SK-N-SH (cell line): ENCODE results near the gene C1orf216. TPM values are rescaled to one million over a fixed set of nuclear protein-coding genes. Genes with fewer than 3 reads are reported as not detected.

Experiments
- CTCF ChIA-PET: fragments of 300-600, 350-600 bp; formaldehyde crosslinking; extraction: SDS; loops from one replicate; lab custom pipeline; 2021; lab: Yijun Ruan, JAX
- POLR2A ChIA-PET: fragments of 350-600 bp; sonication (Branson Sonifier 250); formaldehyde crosslinking; extraction: SDS; loops from one replicate; lab custom pipeline; 2020; ENCODE audit warnings: antibody characterized with exemption, inconsistent platforms; lab: Yijun Ruan, JAX
- DNase-seq: peaks from one replicate; pipeline ENCODE4 v3.0.0; 2012
- H2AFZ ChIP-seq: fragments of 200-600 bp; sonication (generic); 2 replicates; pipeline ENCODE4 v1.8.1; 2016; ENCODE audit warnings: antibody characterized with exemption, mild to moderate bottlenecking, low read depth
- H3F3A ChIP-seq: fragments of 200-600 bp; sonication (generic); replicated peaks from 2 replicates; pipeline ENCODE3; 2016; ENCODE audit warnings: antibody characterized with exemption, mild to moderate bottlenecking; ENCODE audit not compliant: insufficient read depth
- H3K27ac ChIP-seq, 2 experiments: fragments of 200-500 bp in 1 of 2; fragments of 200-600 bp in 1 of 2; sonication (Bioruptor generic) in 1 of 2; sonication (generic), shearing (Covaris generic) in 1 of 2; 2 replicates each; pipeline versions ENCODE4 v1.5.1 to v1.6.1; 2014 to 2016; ENCODE audit warnings: low read depth in 2 of 2, inconsistent platforms in 1 of 2, low read length in 1 of 2, mild to moderate bottlenecking in 1 of 2, mixed read lengths in 1 of 2
- H3K27me3 ChIP-seq: fragments of 200-600 bp; sonication (generic), shearing (Covaris generic); 2 replicates; pipeline ENCODE4 v1.6.1; 2016; ENCODE audit warnings: mixed run types; ENCODE audit not compliant: insufficient read depth
- H3K36me3 ChIP-seq, 2 experiments: fragments of 200-500 bp in 1 of 2; fragments of 200-600 bp in 1 of 2; sonication (Bioruptor generic) in 1 of 2; sonication (generic) in 1 of 2; replicated peaks in 1 of 2; 2 replicates each; pipeline versions ENCODE3 to v1.5.1; 2014 to 2016; ENCODE audit warnings: low read length in 1 of 2, mild to moderate bottlenecking in 1 of 2; ENCODE audit not compliant: insufficient read depth in 2 of 2, control insufficient read depth in 1 of 2
- H3K4me1 ChIP-seq, 2 experiments: fragments of 200-500 bp in 1 of 2; fragments of 200-600 bp in 1 of 2; sonication (Bioruptor generic) in 1 of 2; sonication (generic), shearing (Covaris generic) in 1 of 2; 2 replicates each; pipeline versions ENCODE4 v1.5.1 to v1.6.1; 2014 to 2016; ENCODE audit warnings: low read depth in 1 of 2, low read length in 1 of 2, mixed run types in 1 of 2; ENCODE audit not compliant: insufficient read depth in 2 of 2, control insufficient read depth in 1 of 2
- H3K4me2 ChIP-seq: fragments of 200-600 bp; sonication (generic), shearing (Covaris generic); 2 replicates; pipeline ENCODE4 v1.6.1; 2017; ENCODE audit warnings: mixed run types
- H3K4me3 ChIP-seq, 2 experiments: fragments of 200-500 bp in 1 of 2; fragments of 200-600 bp in 1 of 2; sonication (Bioruptor generic) in 1 of 2; sonication (generic), shearing (Covaris generic) in 1 of 2; 2 replicates each; pipeline versions ENCODE4 v1.5.1 to v1.8.1; 2014 to 2016; ENCODE audit warnings: low read depth in 2 of 2, inconsistent platforms in 1 of 2, low read length in 1 of 2, mild to moderate bottlenecking in 1 of 2, mixed read lengths in 1 of 2, moderate library complexity in 1 of 2
- H3K79me2 ChIP-seq: fragments of 200-600 bp; sonication (generic); 2 replicates; pipeline ENCODE4 v1.8.1; 2017; ENCODE audit warnings: mild to moderate bottlenecking; ENCODE audit not compliant: insufficient read depth
- H3K9ac ChIP-seq: fragments of 200-600 bp; sonication (generic); 2 replicates; pipeline ENCODE4 v1.6.1; 2017; ENCODE audit warnings: mixed run types
- H3K9me2 ChIP-seq: fragments of 200-600 bp; sonication (generic); 2 replicates; pipeline ENCODE4 v1.6.1; 2017; ENCODE audit warnings: mixed run types
- H3K9me3 ChIP-seq: fragments of 200-600 bp; sonication (generic); 2 replicates; pipeline ENCODE4 v1.6.1; 2017; ENCODE audit warnings: mixed run types, mild to moderate bottlenecking, moderate library complexity
- H4K20me1 ChIP-seq: fragments of 200-600 bp; sonication (generic); 2 replicates; pipeline ENCODE4 v1.6.1; 2017; ENCODE audit warnings: mild to moderate bottlenecking, mixed run types; ENCODE audit not compliant: insufficient read depth
- CHD2 ChIP-seq: fragments of 150-350 bp; IDR thresholded peaks from 2 replicates; pipeline ENCODE4 v1.6.1; 2018; ENCODE audit warnings: low read length; ENCODE audit not compliant: partially characterized antibody
- CTCF ChIP-seq: fragments of 200-600 bp; sonication (generic); IDR thresholded peaks from 2 replicates; pipeline ENCODE4 v1.6.1; 2017; ENCODE audit warnings: antibody characterized with exemption, mild to moderate bottlenecking, moderate library complexity
- EP300 ChIP-seq, 2 experiments: IDR thresholded peaks; 2 replicates each; pipeline versions ENCODE4 v1.4.0 to v1.6.1; 2012; ENCODE audit warnings: borderline replicate concordance in 1 of 2, low read depth in 1 of 2, low read length in 1 of 2
- FOXJ3 ChIP-seq: sonication (generic); formaldehyde crosslinking; IDR thresholded peaks from 2 replicates; pipeline ENCODE4 v1.5.1; 2020; ENCODE audit warnings: mild to moderate bottlenecking, missing genetic modification reagents
- FOXM1 ChIP-seq: IDR thresholded peaks from 2 replicates; pipeline ENCODE4 v1.4.0; 2012; ENCODE audit warnings: low read depth, mild to moderate bottlenecking
- GABPA ChIP-seq: IDR thresholded peaks from 2 replicates; pipeline ENCODE4 v1.4.0; 2012; ENCODE audit warnings: low read depth, mild to moderate bottlenecking
- IRF3 ChIP-seq: fragments of 150-350 bp; IDR thresholded peaks from 2 replicates; pipeline ENCODE4 v1.6.1; 2016; ENCODE audit warnings: mild to moderate bottlenecking, low read depth, low read length
- MEF2A ChIP-seq: IDR thresholded peaks from 2 replicates; pipeline ENCODE4 v1.4.0; 2012; ENCODE audit warnings: low read depth, borderline replicate concordance
- MXI1 ChIP-seq: IDR thresholded peaks from 2 replicates; pipeline ENCODE4 v1.6.1; 2012; ENCODE audit warnings: mild to moderate bottlenecking, low read depth, low read length, improper control_type of control experiment
- POLR2AphosphoS5 ChIP-seq: IDR thresholded peaks from 2 replicates; pipeline ENCODE4 v1.6.1; 2012; ENCODE audit warnings: low read depth, low read length
- RCOR1 ChIP-seq: fragments of 150-350 bp; IDR thresholded peaks from 2 replicates; pipeline ENCODE4 v1.6.1; 2017; ENCODE audit warnings: antibody characterized with exemption, low read length
- RFX5 ChIP-seq: IDR thresholded peaks from 2 replicates; pipeline ENCODE4 v1.6.1; 2012; ENCODE audit warnings: mild to moderate bottlenecking, improper control_type of control experiment, low read length
- SMC3 ChIP-seq: IDR thresholded peaks from 2 replicates; pipeline ENCODE4 v1.6.1; 2012; ENCODE audit warnings: low read depth, low read length, improper control_type of control experiment
- TCF12 ChIP-seq: IDR thresholded peaks from 2 replicates; pipeline ENCODE4 v1.4.0; 2012
- USF1 ChIP-seq: IDR thresholded peaks from 2 replicates; pipeline ENCODE4 v1.4.0; 2012; ENCODE audit warnings: low read depth, borderline replicate concordance
- USF2 ChIP-seq: fragments of 150-350 bp; IDR thresholded peaks from 2 replicates; pipeline ENCODE4 v1.6.1; 2017; ENCODE audit warnings: antibody characterized with exemption, low read length, low read depth, borderline replicate concordance
- WGBS: methylation state at CpG from one replicate; pipeline ENCODE4 v1.1.6; 2017; ENCODE audit warnings: low lambda C conversion rate; 5-methylcytosine and 5-hydroxymethylcytosine counted together
- polyA plus RNA-seq, 3 experiments: library from polyadenylated mRNA; depleted of rRNA; stranded (reverse); fragments of >200 nt; gene quantifications; 2 replicates each; pipeline ENCODE4 v1.2.3, GENCODE V29; 2012

The C1orf216 gene
- polyA plus RNA-seq, 1 of the 3 experiments (the other 2 are of a cell fraction) = 20.0 TPM

- Histone ChIP-seq H4K20me1 (no peaks in the 10 kb centered on the region), H3F3A (no peaks in the 10 kb centered on the region), H3K4me1 (peaks cover 0 to 10% of the 10 kb centered on the region in 2 experiments; a peak in 1 of 4 replicates), H3K79me2 (no peaks in the 10 kb centered on the region), H3K27ac (no peak overlapping the region), H2AFZ (peak overlapping the region; percentile 76; the same call in 1 of the 2 replicates), H3K9me2 (no peaks in the 10 kb centered on the region), H3K9me3 (no peaks in the 10 kb centered on the region), H3K27me3 (no peaks in the 10 kb centered on the region), H3K4me3 (no peak overlapping the region; a peak in 1 of 4 replicates), H3K36me3 (no peaks in the 10 kb centered on the region), H3K4me2 (no peak overlapping the region), H3K9ac (no peak overlapping the region)
- ChIA-PET CTCF (interaction anchor here (0.6 to 3.3 kb wide), 7 partner anchors 10 to 256 kb away, joined by 3 to 27 read pairs (median 3); partner anchors contain the start of gene C1orf216), POLR2A (interaction anchor here (0.6 to 1.6 kb wide), 4 partner anchors 9 to 138 kb away, joined by 3 to 4 read pairs (median 3); partner anchors contain the start of gene CLSPN)
- TF ChIP-seq MEF2A = no peak
- no peak for TF ChIP-seq CHD2
- no peak for TF ChIP-seq RFX5
- no peak for TF ChIP-seq GABPA
- TF ChIP-seq CTCF = no peak
- no peak for TF ChIP-seq TCF12
- TF ChIP-seq USF2 = no peak
- no peak for TF ChIP-seq USF1
- TF ChIP-seq FOXJ3 (CRISPR knock-in tag) = no peak
- no peak for TF ChIP-seq IRF3
- TF ChIP-seq POLR2AphosphoS5 = no peak
- TF ChIP-seq EP300 (IDR thresholded peaks at IDR 0.05; ENCODE audit: borderline replicate concordance in 1 of 2, low read depth in 1 of 2, low read length in 1 of 2) = no peak
- TF ChIP-seq MXI1 = no peak
- no peak for TF ChIP-seq RCOR1
- no peak for TF ChIP-seq SMC3
- TF ChIP-seq FOXM1 = no peak
- DNase-seq = no peak
- WGBS = 94% methylated on average over 28 of the region's 29 CpGs
Measured at GRCh38 chr1:35706846-35707600, 11.7 kb downstream of the C1orf216 start.
